ENCODE measurements around the gene ORM1.

DNA sequence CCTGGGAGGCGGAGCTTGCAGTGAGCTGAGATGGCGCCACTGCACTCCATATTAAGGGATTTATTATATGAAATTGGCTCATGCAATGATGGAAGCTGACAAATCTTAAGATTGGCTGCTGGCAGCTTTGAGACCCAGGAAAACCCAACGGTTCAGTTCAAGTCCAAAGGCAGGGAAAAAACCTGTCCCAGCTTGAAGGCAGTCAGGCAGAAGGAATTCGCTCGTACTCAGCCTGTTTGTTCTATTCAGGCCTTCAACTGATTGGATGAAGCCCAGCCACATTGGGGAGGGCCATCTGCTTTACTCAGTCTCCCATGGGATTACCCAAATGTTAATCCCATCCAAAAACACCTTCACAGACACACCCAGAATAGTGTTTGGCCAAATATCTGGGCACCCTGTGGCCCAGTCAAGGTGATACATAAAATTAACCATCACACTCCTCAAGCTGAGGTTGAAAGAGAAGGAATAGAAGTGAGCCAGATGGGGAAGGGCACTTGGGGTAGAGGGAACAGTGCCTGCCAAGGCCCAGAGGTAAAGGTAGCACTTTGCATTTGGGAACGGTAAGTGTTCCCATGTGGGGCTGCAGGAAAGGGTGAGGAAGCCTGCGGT lies 8.5 kb upstream of the ORM1 start:
- TF ChIP-seq RNF2 (IDR thresholded peaks at IDR 0.05; ENCODE audit: borderline replicate concordance, low read depth, low read length, missing control alignments, poor library complexity, severe bottlenecking) = no peak
- TF ChIP-seq, protein P1, sequence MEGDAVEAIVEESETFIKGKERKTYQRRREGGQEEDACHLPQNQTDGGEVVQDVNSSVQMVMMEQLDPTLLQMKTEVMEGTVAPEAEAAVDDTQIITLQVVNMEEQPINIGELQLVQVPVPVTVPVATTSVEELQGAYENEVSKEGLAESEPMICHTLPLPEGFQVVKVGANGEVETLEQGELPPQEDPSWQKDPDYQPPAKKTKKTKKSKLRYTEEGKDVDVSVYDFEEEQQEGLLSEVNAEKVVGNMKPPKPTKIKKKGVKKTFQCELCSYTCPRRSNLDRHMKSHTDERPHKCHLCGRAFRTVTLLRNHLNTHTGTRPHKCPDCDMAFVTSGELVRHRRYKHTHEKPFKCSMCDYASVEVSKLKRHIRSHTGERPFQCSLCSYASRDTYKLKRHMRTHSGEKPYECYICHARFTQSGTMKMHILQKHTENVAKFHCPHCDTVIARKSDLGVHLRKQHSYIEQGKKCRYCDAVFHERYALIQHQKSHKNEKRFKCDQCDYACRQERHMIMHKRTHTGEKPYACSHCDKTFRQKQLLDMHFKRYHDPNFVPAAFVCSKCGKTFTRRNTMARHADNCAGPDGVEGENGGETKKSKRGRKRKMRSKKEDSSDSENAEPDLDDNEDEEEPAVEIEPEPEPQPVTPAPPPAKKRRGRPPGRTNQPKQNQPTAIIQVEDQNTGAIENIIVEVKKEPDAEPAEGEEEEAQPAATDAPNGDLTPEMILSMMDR (IDR thresholded peaks at IDR 0.05; ENCODE audit: control extremely low read depth in 1 of 3, insufficient read depth in 1 of 3, low read depth in 1 of 3, low read length in 3 of 3) = no peak
- no peak for TF ChIP-seq ASH2L (IDR thresholded peaks at IDR 0.05; ENCODE audit: low read length)
- TF ChIP-seq RFX5 (IDR thresholded peaks at IDR 0.05; ENCODE audit: borderline replicate concordance, low read depth, low read length) = no peak
- no peak for TF ChIP-seq SIX5 (IDR thresholded peaks at IDR 0.05; ENCODE audit: low read depth, low read length)
- TF ChIP-seq CEBPB (IDR thresholded peaks at IDR 0.05; ENCODE audit: low read depth, low read length) = no peak
- TF ChIP-seq, protein P2, sequence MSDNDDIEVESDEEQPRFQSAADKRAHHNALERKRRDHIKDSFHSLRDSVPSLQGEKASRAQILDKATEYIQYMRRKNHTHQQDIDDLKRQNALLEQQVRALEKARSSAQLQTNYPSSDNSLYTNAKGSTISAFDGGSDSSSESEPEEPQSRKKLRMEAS (IDR thresholded peaks at IDR 0.05) = no peak
- TF ChIP-seq, protein P3, sequence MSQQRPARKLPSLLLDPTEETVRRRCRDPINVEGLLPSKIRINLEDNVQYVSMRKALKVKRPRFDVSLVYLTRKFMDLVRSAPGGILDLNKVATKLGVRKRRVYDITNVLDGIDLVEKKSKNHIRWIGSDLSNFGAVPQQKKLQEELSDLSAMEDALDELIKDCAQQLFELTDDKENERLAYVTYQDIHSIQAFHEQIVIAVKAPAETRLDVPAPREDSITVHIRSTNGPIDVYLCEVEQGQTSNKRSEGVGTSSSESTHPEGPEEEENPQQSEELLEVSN (IDR thresholded peaks at IDR 0.05) = no peak
- TF ChIP-seq RAD21 (IDR thresholded peaks at IDR 0.05 in 1 of 2, conservative IDR thresholded peaks at IDR 0.05 in 1 of 2; ENCODE audit: low read depth in 2 of 2, low read length in 2 of 2) = no peak

All from H1 (cell line).